Measurements from ENCODE around the gene WDR27.
"Not testable (repeated sequence)": the region's sequence is repeated elsewhere in the genome, so short reads cannot be mapped to it uniquely, and the experiment has no call there.

The WDR27 gene

DNA sequence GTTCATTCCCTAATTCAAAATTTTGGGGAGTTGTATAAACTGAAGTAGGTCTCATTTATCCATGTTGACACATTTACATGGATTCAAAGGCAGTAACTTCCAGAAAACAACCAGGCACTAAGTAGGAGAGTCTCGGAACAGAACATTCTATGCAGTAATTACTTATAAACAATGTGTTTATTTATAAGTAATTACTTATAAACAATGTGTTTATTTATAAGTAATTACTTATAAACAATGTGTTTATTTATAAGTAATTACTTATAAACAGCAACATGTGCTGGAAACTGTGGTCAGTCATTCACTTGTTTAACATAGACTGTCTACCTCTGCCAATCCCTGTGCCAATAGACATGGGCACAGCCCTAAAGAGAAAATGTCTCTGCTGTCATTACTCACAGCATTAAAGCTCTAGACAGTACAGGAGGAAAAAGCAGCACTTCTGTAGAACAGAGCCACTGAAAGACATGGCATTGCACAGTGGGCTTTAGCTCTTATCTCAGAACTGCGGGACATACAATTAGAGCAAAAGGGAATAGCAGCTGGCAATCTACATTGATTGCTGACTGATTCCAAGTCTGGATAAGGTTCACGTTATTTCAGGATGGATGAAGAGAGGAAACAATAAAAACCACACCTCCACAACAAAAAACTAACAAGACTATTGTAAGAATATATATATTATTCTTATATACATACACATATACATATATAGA is 188.2 kb downstream of the WDR27 start:
- DNase-seq = no peak

DNA sequence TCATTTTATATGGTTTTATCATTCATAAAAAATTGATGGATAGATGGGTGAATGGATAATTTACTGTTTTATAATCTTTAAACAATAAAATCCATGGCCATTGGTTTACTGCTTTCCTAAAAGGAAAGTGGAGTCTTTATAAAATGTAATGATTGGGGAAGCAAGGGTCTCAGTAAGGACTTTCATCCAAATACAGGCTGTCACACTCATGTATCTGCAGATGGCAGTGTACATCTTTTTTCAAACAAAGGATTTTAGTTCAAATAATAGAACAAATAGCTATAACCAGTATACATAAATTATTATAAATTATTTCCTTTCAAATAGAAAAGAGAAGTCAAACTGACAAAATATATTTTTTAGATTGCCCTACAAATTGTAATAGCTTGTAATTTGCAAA is 190.0 kb downstream of the WDR27 start:
- DNase-seq = not testable (repeated sequence)

DNA sequence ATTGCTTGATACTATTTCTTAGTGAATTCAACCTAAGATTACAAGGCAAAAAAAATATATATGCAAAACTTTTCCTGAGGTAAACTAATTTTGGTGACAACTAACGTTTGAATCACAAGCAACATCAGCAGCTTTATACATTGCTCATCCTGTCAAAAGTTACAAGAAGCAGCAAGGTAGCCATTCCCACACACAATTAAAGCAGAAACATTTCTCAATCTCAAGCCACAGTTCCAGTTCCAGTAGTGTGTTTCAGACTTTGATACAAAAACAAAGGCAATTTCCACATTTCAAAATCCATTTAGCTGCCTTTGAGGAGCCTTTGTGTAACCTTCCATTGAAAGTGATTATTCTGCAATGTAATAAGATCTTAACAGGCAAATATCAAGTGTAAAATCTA is 191.0 kb downstream of the WDR27 start:
- DNase-seq = no peak

DNA sequence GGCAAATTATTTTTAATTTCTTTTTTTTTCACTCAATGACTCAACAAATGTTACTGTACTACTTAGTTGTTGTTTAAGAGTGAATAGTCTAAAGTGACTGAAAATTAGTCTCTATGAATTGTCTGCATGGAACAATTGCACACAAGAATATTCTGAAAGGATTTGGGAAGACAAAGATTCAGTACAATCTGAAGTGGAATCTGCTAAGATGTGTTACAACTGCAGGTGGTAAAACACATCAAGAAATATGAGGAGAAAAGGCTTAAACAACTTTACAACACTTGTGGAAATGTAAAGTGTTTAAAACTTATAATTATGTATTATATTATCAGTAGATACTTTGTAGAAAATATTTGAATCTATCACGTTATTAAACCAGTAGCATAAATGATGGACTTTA is 193.4 kb downstream of the WDR27 start:
- DNase-seq = no peak

DNA sequence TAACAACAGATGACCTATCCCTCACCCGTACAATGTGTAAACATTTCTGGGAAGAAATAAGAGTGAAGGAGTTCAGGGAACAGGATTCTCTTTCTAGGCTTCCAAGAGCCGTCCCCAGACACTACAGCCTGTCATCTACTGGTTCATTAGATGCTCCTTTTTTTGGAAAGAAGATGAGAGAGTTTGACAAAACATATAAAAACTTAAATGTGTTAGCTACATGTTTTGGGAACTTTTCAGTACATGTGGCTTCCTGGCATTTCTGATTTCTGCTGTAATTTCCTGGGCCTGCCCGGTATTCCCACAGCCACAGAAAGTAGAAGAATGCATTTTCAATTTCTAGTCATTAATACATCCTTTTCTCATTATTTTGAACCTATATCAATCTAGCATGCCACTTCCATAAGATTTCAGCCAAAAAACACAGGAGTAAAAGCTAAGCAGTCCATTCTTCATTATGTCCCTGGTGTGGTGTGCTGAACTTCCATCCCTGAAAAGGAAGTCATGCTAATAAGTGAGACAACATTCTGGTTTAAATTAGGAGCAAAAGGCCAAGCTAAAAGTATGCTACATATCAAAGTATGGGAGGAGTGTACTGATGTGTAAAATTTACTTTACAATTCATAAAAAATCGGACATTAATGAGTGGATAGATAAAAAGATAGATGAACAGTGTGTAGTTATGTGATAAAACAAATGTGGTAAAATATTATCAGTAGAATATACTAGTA is 198.2 kb downstream of the WDR27 start:
- no peak for DNase-seq

DNA sequence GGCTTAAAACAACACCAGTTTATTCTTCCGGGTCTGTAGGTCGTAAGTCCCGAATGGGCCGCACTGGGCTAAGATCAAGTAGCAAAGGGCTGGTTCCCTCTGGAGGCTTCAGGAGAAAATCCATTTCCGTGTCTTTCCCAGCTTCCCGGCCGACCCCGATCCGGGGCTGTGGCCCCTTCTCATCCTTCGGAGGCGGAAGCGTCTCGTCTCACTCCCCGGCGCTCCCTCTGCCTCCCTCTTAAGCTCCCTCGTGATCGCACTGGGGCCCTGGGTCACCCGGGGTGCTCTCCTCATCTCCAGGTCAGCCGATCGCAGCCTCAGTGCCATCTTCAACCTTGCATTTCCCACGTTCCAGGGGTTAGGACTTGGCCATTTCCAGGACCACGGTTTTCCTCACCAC is 199.4 kb downstream of the WDR27 start:
- no peak for DNase-seq

DNA sequence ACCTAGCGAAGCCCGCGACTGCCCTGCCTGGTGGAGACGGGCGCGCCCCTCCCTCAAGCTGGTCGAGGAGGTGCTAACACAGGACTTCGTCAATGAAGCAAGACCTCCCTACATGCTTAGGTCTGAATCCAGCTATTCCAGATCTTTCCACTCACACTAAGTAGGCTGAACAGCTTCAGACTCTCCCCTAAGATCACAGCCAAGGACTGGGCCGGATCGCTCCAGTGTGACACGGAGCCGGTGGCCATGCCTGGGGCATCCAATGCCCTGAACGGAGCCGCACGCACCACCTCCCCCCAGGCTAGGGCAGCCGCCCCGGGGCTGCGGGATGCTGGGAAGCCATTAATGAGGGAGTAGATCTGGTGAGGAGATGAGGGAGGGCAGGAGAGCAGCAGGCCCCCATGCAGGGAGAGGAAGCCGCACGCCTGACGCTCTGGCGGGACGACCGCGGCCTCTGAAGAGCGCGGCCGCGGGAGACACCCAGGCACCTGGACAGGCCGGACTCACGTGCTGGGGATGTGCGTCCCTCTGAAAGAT is 200.0 kb downstream of the WDR27 start:
- no peak for DNase-seq

DNA sequence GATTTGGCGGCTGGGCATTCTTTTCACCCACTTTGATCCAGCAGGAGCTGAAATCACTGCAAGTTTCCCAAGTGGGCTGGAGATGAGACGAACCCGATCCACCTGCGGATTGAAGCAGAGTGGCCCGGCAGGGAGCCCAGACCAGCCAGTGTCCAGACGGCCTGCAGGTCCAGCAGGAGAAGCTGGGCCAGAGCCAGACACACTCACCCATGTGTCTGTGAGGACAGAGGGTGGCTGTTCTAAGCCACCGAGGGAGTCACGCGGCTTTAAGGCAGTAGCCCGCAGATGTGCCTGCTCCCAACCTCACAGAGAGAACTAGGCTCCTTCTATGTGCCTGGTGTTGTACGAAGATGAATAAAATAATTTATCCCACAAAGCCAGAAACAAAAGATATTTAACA is 200.7 kb downstream of the WDR27 start:
- peak in 4 of 14 donors; percentile 21 to 48 (median 29) for DNase-seq

DNA sequence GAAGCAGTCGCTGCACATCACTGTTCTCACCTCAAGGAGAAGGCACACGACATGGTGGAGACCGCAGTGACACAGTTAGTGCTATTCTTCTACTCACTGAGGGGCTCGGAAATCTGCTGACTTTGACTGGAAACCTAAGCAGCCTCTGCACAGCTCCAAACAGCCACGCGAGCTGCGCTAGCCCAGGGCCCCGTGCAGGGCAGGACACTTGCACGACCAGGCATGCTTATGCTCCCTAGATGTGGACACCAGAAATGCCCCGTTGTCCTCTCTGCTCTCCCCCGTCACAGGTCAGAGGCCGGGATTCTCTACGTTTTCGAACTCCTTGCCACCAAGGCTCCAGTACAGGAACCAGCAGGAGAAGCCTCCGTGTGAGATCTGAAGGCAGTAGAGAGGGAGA is 201.1 kb downstream of the WDR27 start:
- no peak for DNase-seq

DNA sequence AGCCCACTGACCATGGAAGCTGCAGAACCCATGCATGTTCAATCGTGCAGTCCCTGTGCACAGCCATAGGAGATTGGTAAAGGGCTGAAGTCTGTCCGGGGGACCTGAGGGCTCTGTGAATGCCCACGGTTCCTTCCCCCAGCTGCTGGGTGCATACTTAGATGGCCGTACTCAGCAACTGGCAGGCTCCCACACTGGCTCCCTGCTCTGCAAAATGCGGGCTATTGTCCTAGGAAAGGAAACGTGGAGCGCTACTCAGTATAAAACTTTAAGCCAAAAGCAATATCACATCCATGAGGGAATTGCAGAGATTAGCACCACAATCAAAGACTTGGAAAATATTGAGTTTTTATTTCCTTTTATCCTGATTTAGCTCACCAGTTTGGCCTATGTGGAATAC is 202.0 kb downstream of the WDR27 start:
- DNase-seq = no peak

DNA sequence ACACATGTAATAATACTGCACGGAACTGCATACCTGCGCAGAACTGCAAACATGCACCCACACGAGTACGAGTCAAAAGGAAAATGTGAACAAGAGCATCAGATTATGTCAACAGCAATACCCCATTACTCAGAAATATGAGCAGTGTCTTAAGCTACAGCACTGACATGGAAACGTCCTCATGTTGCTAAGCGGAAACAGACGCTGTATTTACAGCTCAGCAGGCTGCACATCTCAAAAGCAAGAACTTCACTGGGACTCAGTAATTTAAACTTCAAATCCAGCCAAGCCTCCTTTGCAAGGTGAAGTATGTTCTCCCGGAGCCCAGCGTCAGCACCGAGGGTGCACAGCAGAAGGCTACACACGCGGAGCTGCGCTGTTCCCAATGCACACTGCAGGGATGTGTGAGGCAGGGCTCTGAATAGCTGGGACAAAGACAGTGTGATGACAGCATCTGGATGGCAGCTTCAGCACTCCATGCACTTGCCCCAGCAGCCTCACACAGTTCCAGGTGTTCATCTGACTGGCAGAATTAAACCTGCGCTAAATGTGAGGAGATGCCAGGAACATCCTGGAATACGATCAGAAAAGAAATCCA is 202.8 kb downstream of the WDR27 start:
- DNase-seq = no peak

DNA sequence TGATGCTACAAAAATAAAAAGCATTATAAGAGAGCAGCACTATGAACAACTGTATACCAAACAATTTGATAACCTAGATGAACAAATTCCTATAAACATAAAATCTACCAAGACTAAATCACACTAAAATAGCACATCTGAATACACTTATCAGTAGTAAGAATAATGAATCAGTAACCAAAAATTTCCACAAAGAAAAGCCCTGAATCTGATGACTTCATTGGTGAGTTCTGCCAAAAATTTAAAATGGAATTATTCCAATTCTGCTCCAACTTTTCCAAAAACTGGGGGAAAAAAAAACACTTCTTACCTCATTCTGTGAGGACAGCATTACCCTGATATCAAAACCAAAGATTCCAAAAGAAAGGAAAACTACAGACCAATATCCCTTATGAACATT is 206.2 kb downstream of the WDR27 start:
- no peak for DNase-seq

DNA sequence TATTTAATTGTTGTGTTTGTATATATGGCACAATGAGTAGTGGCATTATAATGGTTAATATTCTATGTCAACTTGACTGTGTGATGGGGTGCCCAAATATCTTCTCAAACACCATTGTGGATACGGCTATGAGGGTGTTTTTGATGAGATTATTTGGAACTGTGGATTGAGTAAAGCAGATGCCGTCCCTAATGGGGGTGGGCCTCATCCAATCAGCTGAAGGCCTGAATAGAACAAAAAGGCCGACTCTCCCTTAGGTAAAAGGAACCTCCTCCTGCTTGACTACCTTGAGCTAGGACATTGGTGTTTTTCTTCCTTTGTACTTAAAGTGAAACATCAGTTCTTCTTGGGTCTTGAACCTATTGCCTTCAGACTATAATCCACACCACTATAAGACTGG is 207.8 kb downstream of the WDR27 start:
- no peak for DNase-seq

DNA sequence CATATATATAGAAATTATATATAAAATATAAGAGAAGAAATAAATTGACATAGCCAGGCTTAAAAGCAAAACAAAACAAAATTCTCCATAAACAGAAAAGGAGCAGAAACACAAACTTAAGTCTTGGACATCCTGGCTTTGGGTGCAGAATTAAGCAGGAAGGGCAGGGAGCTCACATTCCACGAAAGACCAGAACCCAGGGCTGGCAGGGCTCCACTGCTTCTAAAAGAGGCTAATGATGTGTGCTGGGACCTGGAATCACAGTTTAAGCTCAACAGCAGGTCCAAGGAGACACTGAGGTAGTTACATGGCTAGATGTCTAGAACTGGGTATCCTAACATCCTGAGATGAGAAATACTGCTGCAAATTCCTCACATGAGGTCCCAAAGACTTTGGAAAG is 210.3 kb downstream of the WDR27 start:
- no peak for DNase-seq

DNA sequence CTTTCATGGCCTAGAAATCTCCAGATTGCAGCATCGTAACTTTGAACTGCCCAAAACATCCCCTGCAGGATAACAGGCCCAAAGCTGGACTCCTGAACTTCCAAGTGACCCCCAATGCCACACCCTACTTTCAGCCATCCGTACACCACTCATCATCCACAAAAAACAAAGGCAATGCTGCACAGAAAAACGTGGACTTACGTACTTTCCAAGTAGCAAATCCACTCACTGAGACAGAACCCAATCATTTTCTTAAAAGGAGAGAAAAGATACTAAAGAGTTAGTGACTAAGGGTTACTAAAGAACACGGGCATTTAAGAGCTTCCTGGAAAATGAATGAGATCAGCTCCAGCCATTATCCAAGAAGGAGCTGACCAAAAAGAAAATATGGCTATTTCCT is 211.0 kb downstream of the WDR27 start:
- DNase-seq = no peak

DNA sequence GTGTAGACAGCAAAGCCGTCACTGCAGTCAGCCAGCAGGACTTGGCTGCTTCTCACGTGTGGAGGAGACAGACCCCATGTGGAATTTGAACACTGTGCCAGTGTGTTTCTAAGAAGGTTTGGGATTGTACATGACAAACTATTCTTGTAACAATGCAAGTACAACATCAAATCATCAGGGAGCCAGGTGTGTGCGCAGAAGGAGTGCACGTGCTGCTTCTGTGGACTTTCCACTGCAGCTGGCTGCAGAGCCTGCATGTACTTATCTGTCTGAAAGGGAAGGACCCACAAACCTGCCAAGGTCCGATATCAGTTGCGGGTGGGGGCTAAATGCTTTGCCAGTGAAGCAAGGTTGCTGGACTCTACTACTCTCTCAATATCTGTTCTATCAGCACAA is 211.6 kb downstream of the WDR27 start:
- no peak for DNase-seq

DNA sequence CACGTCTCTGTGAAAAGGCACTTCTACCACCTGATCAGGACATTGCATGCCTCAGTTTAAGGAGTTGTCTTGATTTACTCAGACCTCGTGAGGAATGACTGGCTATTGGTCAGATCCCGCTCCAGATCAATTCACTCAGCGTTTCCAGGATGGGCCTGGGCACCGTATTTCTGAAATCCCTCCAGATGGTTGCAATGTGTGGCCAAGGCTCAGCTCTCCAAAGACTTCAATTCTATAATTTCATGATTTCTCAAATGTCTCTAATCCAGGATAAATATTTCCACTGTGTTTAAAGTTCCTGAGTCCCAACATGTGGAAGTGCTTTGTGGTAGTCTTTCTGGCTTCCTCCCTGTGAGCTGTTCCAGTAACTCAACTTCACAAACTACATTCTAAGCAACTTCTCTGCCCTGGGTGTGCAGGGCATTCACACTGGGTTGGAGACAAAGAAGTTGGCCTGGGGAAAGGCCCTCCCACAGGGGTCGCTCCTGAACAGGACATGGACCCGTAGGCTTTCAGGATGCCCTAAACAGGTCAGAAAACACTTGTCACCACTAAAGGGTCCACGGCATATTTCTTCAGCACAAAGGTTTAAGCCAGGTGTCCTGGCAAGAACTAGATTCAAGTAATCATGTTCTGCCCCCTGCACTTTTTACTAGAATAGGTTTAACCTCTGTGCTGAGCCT is 212.1 kb downstream of the WDR27 start:
- DNase-seq = no peak

DNA sequence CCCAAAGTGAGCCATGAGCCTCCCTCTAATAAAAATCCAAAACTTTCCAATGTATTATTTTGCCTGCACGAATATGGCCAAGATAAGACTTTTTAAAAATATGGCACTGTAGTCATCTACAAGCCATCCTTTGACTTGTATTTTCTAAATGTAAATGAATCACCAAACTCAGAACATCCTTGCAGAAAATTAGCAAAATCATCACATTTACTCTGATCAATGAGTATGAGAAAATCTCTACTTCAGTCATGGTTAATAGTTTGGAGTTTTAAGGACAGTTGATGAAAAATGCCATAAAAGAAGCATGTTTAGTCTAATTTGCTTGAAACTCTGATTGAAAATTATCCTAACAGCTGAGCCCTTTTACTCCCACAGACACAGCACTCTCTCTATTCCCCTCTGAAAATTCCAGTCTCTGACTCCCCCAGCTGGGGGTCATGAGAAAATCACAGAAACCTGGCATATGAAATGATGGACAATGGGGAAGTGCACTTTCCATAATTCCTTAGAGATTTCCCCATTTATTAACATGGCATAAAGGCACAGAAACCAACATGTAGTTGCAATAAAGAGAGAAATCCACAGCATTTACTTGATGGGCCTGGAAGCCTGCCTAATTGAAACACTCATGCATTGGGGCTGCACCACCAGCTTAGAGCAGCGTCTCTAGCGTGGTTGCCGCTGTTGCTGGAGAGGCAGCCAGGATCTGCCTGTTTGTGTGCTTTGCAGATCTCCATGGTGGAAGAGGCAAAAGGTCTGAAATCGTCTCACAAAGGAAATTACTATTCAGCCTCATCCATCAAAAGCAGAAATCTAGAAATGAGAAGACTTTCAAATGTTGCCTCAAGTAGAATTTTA is 214.0 kb downstream of the WDR27 start:
- DNase-seq = no peak

DNA sequence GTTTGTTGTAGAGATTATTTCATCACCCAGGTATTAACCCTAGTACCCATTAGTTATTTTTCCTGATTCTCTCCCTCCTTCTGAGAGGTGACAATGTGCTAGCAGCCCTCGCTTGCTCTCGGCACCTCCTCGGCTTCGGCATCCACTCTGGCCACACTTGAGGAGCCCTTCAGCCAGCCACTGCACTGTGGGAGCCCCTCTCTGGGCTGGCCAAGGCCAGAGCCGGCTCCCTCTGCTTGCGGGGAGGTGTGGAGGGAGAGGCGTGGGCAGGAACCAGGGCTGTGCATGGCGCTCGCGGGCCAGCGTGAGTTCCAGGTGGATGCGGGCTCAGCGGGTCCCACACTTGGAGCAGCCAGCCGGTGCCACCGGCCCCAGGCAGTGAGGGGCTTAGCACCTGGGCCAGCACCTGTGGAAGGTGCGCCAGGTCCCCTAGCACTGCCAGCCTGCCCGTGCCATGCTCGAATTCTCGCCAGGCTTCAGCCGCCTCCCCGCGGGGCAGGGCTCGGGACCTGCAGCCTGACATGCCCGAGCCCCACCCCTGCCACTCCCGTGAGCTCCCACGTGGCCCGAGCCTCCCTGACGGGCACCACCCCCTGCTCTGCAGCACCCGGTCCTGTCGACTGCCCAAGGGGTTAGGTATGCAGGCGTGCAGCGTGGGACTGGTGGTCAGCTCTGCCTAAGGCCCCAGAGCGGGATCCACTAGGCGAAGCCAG is 221.9 kb downstream of the WDR27 start:
- no peak for DNase-seq

DNA sequence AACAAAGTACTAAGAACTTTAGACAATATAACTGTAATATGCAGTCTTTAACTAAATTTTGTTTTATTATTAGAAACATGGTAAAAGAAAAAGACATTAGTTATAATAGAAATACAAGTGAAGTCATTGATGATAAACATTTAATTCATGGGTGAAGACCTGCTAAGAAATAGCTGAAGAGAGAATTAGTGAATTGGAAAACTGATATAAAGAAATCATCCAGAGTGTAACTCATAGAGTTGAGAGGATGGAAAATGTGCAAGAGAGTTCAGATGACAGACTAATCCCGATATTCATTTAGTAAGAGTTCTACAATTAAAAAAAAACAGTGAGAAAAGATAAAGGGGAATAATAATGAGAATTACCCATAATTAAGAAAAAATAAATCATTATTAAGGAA is 227.5 kb downstream of the WDR27 start:
- no peak for DNase-seq

DNA sequence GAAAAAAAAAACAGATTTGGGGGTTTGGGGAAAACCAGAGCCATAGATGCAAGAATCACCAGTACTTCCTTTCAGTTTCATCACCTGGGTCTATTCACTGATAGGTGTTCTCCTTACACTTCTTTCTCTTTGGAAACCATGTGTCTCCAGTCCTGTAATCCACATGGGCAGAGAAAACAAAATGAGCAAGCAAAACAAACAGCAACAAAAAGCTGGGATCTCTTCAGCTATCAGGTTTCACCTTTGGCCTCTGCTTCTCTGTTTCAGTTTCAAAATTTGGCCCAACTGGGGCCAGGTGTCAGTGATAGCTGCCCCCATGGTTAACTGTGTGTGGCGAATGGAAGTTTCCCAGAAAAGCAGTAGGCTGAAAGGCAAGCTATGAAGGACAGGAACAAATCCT is 228.2 kb downstream of the WDR27 start:
- DNase-seq = no peak

All from C1 segment of cervical spinal cord (tissue), 14 donors.